A673 (cell line): Measurements from ENCODE around the gene TRIP12. TPM values are rescaled to one million over a fixed set of nuclear protein-coding genes. Genes with fewer than 3 reads are reported as not detected.
"Not testable (repeated sequence)": the region's sequence is repeated elsewhere in the genome, so short reads cannot be mapped to it uniquely, and the experiment has no call there.

Source experiments
- BruUV-seq: library from RNA; stranded (reverse); fragments of 400-500 nt; replicated peaks from 2 replicates; lab custom pipeline; 2021; lab: Mats Ljungman, UMichigan
- CTCF ChIA-PET: fragments of 300-600 bp; sonication (Branson Sonifier 250); formaldehyde crosslinking; loops from one replicate; lab custom pipeline; 2022; ENCODE audit warnings: antibody characterized with exemption; lab: Charles Lee
- POLR2A ChIA-PET: fragments of 300-600 bp; sonication (Branson Sonifier 250); formaldehyde crosslinking; loops from one replicate; lab custom pipeline; 2022; ENCODE audit warnings: antibody characterized with exemption; ENCODE audit not compliant: low non-redundant PET; lab: Charles Lee
- DNase-seq: peaks from one replicate; pipeline ENCODE4 v3.0.0-alpha.2; 2015; ENCODE audit warnings: low spot score
- H3K27ac ChIP-seq: fragments of 200-600 bp; sonication (generic); 2 replicates; pipeline ENCODE4 v1.5.1; 2016; ENCODE audit warnings: mixed run types, low read depth, mild to moderate bottlenecking, mixed read lengths, antibody characterized with exemption, low read length; ENCODE audit not compliant: poor library complexity, severe bottlenecking
- H3K27me3 ChIP-seq: fragments of 200-600 bp; sonication (generic); replicated peaks from 2 replicates; pipeline ENCODE4 v1.6.1; 2017; ENCODE audit warnings: mixed run types, low read depth, mild to moderate bottlenecking, mixed read lengths, antibody characterized with exemption, low read length; ENCODE audit not compliant: insufficient read depth, poor library complexity
- H3K36me3 ChIP-seq: fragments of 200-600 bp; sonication (generic); 2 replicates; pipeline ENCODE4 v1.6.1; 2016; ENCODE audit warnings: mixed run types, mild to moderate bottlenecking, mixed read lengths, antibody characterized with exemption, low read length; ENCODE audit not compliant: insufficient read depth, poor library complexity, severe bottlenecking
- H3K4me1 ChIP-seq: fragments of 200-600 bp; sonication (generic); 2 replicates; pipeline ENCODE4 v1.6.1; 2017; ENCODE audit warnings: mixed run types, mild to moderate bottlenecking, mixed read lengths, antibody characterized with exemption, low read length; ENCODE audit not compliant: insufficient read depth, poor library complexity, severe bottlenecking
- H3K4me3 ChIP-seq: fragments of 200-600 bp; sonication (generic); 2 replicates; pipeline ENCODE4 v1.5.1; 2016; ENCODE audit warnings: low read depth, mixed run types, mild to moderate bottlenecking, mixed read lengths, low read length; ENCODE audit not compliant: poor library complexity, severe bottlenecking
- H3K9me3 ChIP-seq: fragments of 200-600 bp; sonication (generic); 2 replicates; pipeline ENCODE4 v1.6.1; 2016; ENCODE audit warnings: mixed run types, low read depth, mild to moderate bottlenecking, mixed read lengths, antibody characterized with exemption, low read length; ENCODE audit not compliant: poor library complexity, severe bottlenecking
- CTCF ChIP-seq: fragments of 300-800, 200-600 bp; sonication (generic); conservative IDR thresholded peaks from 2 replicates; pipeline ENCODE4 v1.5.1; 2017; ENCODE audit warnings: low read depth, mild to moderate bottlenecking, antibody characterized with exemption, low read length, moderate library complexity, mixed read lengths
- EZH2 ChIP-seq: fragments of 200-600 bp; sonication (generic); IDR thresholded peaks from 2 replicates; pipeline ENCODE4 v1.6.1; 2017; ENCODE audit warnings: borderline replicate concordance, low read depth, mild to moderate bottlenecking, mixed read lengths, antibody characterized with exemption, low read length; ENCODE audit not compliant: poor library complexity, severe bottlenecking
- intact Hi-C: fragments of 100-400 bp; cut with micrococcal nuclease; formaldehyde crosslinking; loops from one replicate; pipeline ENCODE4 v1.10.0; 2022; ENCODE audit not compliant: unreplicated experiment
- total RNA-seq: library from RNA; stranded (reverse); gene quantifications from 2 replicates; pipeline ENCODE4 v1.2.3, GENCODE V29; 2021

Gene TRIP12
- total RNA-seq, 1 experiment from 2014 or later: 300 TPM

GRCh38 chr2:229749779-229750178 is 172.0 kb downstream of the TRIP12 start:
- ChIA-PET POLR2A (interaction anchor here (0.7 kb wide), 1 partner anchor 1262 kb away, joined by 3 read pairs; no protein-coding TSS in a partner anchor), CTCF (no interaction called here)
- Histone ChIP-seq H3K9me3 (no peaks in the 10 kb centered on the region), H3K4me1 (no peaks in the 10 kb centered on the region), H3K36me3 (no peaks in the 10 kb centered on the region), H3K4me3 (no peak overlapping the region), H3K27ac (no peak overlapping the region), H3K27me3 (no peaks in the 10 kb centered on the region)
- intact Hi-C loops: no loop called here
- no peak for DNase-seq
- BruUV-seq: no TSS peak
- TF ChIP-seq CTCF: no peak
- TF ChIP-seq EZH2: no peak

- BruUV-seq: no TSS peak
- Histone ChIP-seq H3K9me3 (no peaks in the 10 kb centered on the region), H3K36me3 (no peaks in the 10 kb centered on the region), H3K27ac (no peak overlapping the region), H3K4me1 (no peaks in the 10 kb centered on the region), H3K4me3 (no peak overlapping the region), H3K27me3 (no peaks in the 10 kb centered on the region)
- peak; percentile 33 for DNase-seq
- ChIA-PET CTCF (no interaction called here), POLR2A (no interaction called here)
- no peak for TF ChIP-seq EZH2
- 0 out of 2 replicates have a peak, but pooled peaks have one; percentile 23 for TF ChIP-seq CTCF
- intact Hi-C loops: no loop called here
Observed at GRCh38 chr2:229748950-229749349, 172.9 kb downstream of the TRIP12 start.

GRCh38 chr2:229742691-229743090 is 179.1 kb downstream of the TRIP12 start:
- H3K4me3 ChIP-seq, POLR2A ChIA-PET, H3K9me3 ChIP-seq, H3K36me3 ChIP-seq, H3K27ac ChIP-seq, H3K27me3 ChIP-seq, intact Hi-C loops, DNase-seq, CTCF ChIA-PET, BruUV-seq, H3K4me1 ChIP-seq: not testable (repeated sequence)

- POLR2A ChIA-PET: no interaction called here
- intact Hi-C loops: no loop called here
- no peaks in the 10 kb centered on the region for H3K4me1 ChIP-seq
- H3K27me3 ChIP-seq: no peaks in the 10 kb centered on the region
- peaks cover 10% of the 10 kb centered on the region for H3K9me3 ChIP-seq
- no peaks in the 10 kb centered on the region for H3K36me3 ChIP-seq
- CTCF ChIA-PET: no interaction called here
- TF ChIP-seq EZH2 (no peak), CTCF (no peak)
- no peak for DNase-seq
- no TSS peak for BruUV-seq
- no peak overlapping the region for H3K27ac ChIP-seq
- no peak overlapping the region for H3K4me3 ChIP-seq
Observed at GRCh38 chr2:229740279-229740678, 181.5 kb downstream of the TRIP12 start.
